Spleen (tissue), 7 donors: ENCODE measurements around the gene TMEM267.

ENCODE experiments used
- POLR2A ChIP-seq, 3 donors: fragments of 450-650 bp; IDR thresholded peaks; one replicate each; pipeline ENCODE4 v1.5.1; 2017; ENCODE audit warnings: antibody characterized with exemption in 3 of 3, mild to moderate bottlenecking in 1 of 3
- POLR2AphosphoS5 ChIP-seq, 3 donors: sonication (generic); formaldehyde crosslinking; IDR thresholded peaks; one replicate each; pipeline ENCODE4 v1.5.1; 2017; ENCODE audit warnings: antibody characterized with exemption in 3 of 3
- TF ChIP-seq, protein P1 (sequence below), 11 experiments: fragments of 200-600 bp in 7 of 11; fragments of 450-650 bp in 4 of 11; sonication (generic) in 4 of 11; IDR thresholded peaks in 8 of 11; conservative IDR thresholded peaks in 3 of 11; 1 replicate in 7 of 11; 2 replicates in 4 of 11; pipeline versions ENCODE4 v1.4.0 to v1.8.0; 2016 to 2021; ENCODE audit warnings: antibody characterized with exemption in 11 of 11, inconsistent platforms in 4 of 11, mild to moderate bottlenecking in 1 of 11
- donor health status: DM: no; HTN: no; CAD: no; lungs with moderate emphysema.
- donor health status: DM: no; HTN: no; CAD: no.
- donor health status: DM: no; HTN: no; CAD: no.

DNA sequence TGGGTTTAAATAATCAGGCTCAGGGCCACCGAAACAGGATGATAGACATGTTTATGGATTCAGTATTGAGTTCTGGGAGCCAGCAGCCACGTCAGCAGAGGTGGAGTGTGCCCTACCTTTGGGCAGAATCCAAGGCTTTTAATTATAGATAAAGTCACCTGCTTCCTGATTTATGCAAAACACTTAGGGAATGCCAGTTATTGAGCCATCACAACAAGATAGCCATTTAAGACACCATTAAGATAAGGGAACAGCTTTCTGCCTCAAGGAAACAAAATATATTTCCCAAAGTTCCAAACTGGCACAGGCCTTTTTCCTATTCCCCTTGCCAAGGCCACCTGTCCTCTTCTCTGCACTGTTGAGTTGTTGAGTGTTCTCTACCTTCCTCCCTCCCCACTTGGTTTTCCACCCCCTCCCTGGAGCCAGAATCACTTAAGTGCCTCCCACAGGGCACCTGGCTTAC lies 73.8 kb downstream of the TMEM267 start:
- TF ChIP-seq, protein P1, sequence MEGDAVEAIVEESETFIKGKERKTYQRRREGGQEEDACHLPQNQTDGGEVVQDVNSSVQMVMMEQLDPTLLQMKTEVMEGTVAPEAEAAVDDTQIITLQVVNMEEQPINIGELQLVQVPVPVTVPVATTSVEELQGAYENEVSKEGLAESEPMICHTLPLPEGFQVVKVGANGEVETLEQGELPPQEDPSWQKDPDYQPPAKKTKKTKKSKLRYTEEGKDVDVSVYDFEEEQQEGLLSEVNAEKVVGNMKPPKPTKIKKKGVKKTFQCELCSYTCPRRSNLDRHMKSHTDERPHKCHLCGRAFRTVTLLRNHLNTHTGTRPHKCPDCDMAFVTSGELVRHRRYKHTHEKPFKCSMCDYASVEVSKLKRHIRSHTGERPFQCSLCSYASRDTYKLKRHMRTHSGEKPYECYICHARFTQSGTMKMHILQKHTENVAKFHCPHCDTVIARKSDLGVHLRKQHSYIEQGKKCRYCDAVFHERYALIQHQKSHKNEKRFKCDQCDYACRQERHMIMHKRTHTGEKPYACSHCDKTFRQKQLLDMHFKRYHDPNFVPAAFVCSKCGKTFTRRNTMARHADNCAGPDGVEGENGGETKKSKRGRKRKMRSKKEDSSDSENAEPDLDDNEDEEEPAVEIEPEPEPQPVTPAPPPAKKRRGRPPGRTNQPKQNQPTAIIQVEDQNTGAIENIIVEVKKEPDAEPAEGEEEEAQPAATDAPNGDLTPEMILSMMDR (IDR thresholded peaks at IDR 0.05 in 8 of 11, conservative IDR thresholded peaks at IDR 0.05 in 3 of 11) = no peak
- TF ChIP-seq POLR2A (IDR thresholded peaks at IDR 0.05) (no peak), POLR2AphosphoS5 (IDR thresholded peaks at IDR 0.05) (no peak)
